ENCODE measurements around the gene ASAP2.
"Not testable (repeated sequence)": the region's sequence is repeated elsewhere in the genome, so short reads cannot be mapped to it uniquely, and the experiment has no call there.

The ASAP2 gene

DNA sequence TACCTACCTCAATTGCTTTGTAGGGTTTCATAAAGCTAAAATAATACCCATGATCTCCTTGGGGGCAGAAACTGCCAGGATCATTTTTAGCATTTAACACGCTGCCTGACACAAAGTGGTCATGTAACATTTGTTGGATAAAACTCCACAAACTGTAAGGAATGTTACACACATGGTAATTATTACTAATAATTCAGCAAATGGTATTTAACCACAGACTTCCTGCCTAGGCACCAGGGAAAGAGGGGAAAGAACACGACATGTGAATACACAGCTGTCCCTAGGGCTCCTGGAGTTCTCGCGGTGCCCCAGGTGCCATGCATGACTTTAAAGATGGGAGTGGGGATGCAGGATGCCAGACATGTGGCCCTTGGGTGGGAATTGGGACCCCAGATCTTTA is 43.5 kb downstream of the ASAP2 start:
- no peak for DNase-seq (ENCODE audit: low read depth in 3 of 3, low spot score in 1 of 3)

DNA sequence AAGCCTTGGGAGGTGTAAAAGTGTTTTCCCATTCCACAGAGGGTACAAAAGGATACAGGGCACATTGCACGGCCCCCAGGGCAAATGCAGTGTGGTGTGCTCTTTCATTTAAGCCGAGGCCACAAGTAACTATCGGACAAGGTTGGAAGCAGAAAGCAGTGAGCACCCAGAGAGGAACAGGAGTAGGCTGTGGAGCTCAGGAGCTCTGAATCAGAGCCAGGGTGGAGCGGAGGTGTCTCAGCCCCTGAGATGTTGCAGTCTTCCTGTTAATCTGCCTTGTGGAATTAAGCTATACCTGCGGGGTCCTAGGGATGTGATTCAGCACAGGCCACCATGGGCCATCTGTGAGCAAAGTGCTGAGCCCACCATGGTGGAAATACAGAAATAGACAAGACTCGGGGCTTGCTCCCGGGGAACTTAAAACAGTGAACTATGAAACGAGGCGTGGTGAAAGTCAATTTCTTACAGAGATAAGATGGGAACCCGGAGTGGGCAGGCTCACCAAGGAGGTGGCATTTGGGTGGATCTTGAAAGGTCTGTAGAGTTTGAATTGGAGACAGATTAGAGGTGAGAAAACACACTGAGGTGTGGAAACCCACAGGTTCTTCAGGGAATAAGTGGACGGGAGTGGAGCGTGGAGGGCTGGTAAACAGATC is 44.0 kb downstream of the ASAP2 start:
- DNase-seq (ENCODE audit: low read depth in 3 of 3, low spot score in 1 of 3), result no peak

DNA sequence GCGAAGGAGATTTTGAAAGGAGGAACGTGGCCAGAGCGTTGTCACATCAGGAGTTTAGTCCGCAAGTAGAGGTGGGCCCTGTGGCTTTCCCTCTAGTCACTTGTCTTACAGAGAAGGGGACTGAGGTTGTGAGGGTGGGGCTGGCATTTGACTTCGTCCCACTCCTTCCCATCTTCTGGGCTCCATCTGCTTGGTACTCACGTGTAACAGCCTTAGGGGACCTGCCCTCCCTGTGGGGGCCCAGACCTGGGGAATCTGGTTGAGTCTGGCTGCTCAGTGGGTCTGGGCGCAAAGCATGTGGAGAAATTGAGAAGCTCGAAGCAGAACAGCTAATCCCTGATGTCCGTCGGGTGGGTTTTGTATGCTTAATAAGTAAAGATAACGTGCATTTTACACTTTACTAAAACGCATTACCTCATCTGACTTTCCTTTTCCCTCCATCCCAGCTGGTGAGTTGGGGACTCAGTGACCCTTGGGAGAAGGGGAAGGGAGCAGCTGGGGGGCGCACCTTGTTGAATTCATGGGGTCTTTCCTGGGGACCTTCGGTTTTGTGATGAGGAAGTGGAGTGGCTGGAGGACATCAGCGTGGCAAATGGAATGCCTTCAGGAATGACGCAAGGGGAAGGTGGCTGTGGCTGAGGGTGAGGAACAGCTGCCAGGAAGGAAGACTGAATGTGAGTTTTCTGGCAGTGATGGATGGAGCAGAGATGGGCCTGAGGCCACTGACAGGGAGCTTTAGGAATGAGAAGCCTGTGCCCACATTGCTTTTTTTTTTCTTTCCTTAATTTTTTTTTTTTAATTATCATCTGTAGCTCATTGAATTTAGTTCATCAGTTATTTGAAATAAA is 44.8 kb downstream of the ASAP2 start:
- DNase-seq (ENCODE audit: low read depth in 3 of 3, low spot score in 1 of 3), result no peak

- no peak for DNase-seq (ENCODE audit: low read depth in 3 of 3, low spot score in 1 of 3)
Observed at GRCh38 chr2:9252002-9252357, 45.4 kb downstream of the ASAP2 start.

GRCh38 chr2:9255416-9255815 is 48.8 kb downstream of the ASAP2 start:
- DNase-seq (ENCODE audit: low read depth in 3 of 3, low spot score in 1 of 3), result no peak

DNA sequence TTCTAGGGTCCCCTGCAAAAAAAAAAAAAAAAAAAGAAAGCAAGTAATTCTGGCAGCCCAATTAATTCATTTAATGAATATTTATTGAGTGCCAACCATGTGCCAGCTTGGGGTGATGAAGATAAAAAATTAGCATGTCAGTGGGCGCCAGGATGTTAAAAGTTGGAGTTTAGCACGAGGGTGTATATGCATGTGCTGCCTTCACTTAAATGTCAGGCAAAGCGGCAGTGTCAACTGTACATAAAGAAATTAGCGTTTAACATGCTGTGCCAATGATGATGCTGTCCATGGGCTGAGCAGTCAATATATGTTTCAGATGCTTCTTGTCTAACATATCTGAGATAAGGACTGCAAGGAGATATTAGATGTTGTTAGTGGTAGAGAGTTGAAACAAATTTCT is 49.5 kb downstream of the ASAP2 start:
- no peak for DNase-seq (ENCODE audit: low read depth in 3 of 3, low spot score in 1 of 3)

- no peak for DNase-seq (ENCODE audit: low read depth in 3 of 3, low spot score in 1 of 3)
Observed at GRCh38 chr2:9256570-9257043, 50.0 kb downstream of the ASAP2 start.

DNA sequence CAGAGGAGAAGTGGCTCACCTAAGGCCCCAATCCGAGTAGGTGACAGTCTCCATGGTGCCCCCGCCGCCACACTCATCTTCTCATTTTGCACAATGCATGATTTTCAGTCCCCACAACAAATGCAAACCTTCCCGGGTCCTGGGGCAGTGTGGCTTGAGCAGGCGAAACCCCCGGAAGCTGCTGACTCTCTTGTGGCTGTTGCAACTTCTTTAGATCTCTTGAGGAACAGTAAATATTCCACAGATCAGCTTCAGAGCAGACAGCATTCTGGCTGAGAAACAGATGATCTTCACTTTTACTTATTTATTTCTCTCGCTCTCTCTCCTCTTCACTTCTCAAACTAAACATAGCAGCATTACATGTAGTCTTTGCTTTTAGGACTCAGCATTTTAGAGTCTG is 51.9 kb downstream of the ASAP2 start:
- DNase-seq (ENCODE audit: low read depth in 3 of 3, low spot score in 1 of 3), result no peak

- DNase-seq (ENCODE audit: low read depth in 3 of 3, low spot score in 1 of 3), result no peak
Observed at GRCh38 chr2:9258953-9259399, 52.4 kb downstream of the ASAP2 start.

- DNase-seq (ENCODE audit: low read depth in 3 of 3, low spot score in 1 of 3), result no peak
Observed at GRCh38 chr2:9260464-9260918, 53.9 kb downstream of the ASAP2 start.

- no peak for DNase-seq (ENCODE audit: low read depth in 3 of 3, low spot score in 1 of 3)
Observed at GRCh38 chr2:9261231-9261883, 54.7 kb downstream of the ASAP2 start.

- no peak for DNase-seq (ENCODE audit: low read depth in 3 of 3, low spot score in 1 of 3)
Observed at GRCh38 chr2:9262671-9263171, 56.1 kb downstream of the ASAP2 start.

GRCh38 chr2:9263428-9263827 is 56.8 kb downstream of the ASAP2 start:
- no peak for DNase-seq (ENCODE audit: low read depth in 3 of 3, low spot score in 1 of 3)

GRCh38 chr2:9264301-9264700 is 57.7 kb downstream of the ASAP2 start:
- no peak for DNase-seq (ENCODE audit: low read depth in 3 of 3, low spot score in 1 of 3)

DNA sequence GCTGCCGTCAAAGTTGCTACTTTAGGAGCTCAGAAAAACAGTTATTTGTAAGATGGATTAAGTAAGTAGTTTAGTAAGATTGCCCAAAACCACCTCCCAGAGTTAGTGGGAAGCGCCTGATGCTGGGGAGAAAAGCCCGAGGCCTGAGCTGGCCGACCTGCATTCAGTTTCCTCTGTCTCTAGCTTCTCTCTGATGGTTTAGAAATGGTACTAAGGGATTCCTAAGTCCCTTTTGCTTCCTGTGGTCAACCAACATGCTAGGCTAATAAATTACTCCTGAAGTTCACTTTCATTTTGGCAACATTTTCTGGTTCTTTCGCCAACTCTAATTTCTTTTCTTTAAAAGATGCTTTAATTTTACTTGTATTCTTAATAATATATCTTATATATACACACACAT is 60.1 kb downstream of the ASAP2 start:
- DNase-seq (ENCODE audit: low read depth in 3 of 3, low spot score in 1 of 3), result no peak

DNA sequence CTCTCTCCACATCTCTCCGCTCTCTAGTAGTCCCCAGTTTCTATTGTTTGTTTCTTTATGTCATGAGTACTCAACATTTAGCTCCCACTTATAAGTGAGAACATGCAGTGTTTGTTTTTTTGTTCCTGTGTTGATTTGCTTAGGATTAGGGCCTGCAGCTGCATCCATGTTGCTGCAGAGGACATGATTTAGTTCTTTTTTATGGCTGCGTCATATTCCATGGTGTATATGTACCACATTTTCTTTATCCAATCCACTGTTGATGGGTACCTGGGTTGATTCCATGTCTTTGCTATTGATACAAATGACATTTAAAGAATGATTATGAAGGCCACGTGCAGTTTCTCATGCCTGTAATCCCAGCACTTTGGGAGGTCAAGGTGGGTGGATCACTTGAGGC is 60.7 kb downstream of the ASAP2 start:
- not testable (repeated sequence) for DNase-seq (ENCODE audit: low read depth in 3 of 3, low spot score in 1 of 3)

GRCh38 chr2:9268301-9269080 is 61.9 kb downstream of the ASAP2 start:
- no peak for DNase-seq (ENCODE audit: low read depth in 3 of 3, low spot score in 1 of 3)

GRCh38 chr2:9269295-9269694 is 62.7 kb downstream of the ASAP2 start:
- DNase-seq (ENCODE audit: low read depth in 3 of 3, low spot score in 1 of 3), result no peak

- no peak for DNase-seq (ENCODE audit: low read depth in 3 of 3, low spot score in 1 of 3)
Observed at GRCh38 chr2:9269695-9270360, 63.2 kb downstream of the ASAP2 start.

- no peak for DNase-seq (ENCODE audit: low read depth in 3 of 3, low spot score in 1 of 3)
Observed at GRCh38 chr2:9271091-9271490, 64.5 kb downstream of the ASAP2 start.
